ENCODE data around the gene OLA1. TPM values are rescaled to one million over a fixed set of nuclear protein-coding genes. Genes with fewer than 3 reads are reported as not detected.

The OLA1 gene
- total and polyA plus RNA-seq, 2 of the 13 experiments (the other 11 are each of a cell fraction or from before 2014, with no cell fraction given): 153 to 241 TPM

- no peaks in the 10 kb centered on the region for H3K4me1 ChIP-seq (ENCODE audit: insufficient read depth, low read length)
- in situ Hi-C loops (cut with HindIII; ENCODE audit: extremely low pct_ligation_motif_present, low pct_unique_long_range_greater_than_20kb) (no loop called here), intact Hi-C loops (cut with micrococcal nuclease; ENCODE audit: unreplicated experiment) (no loop called here)
- no peak overlapping the region for H2AFZ ChIP-seq (ENCODE audit: low read length)
- no peaks in the 10 kb centered on the region for H4K20me1 ChIP-seq (ENCODE audit: insufficient read depth, low read length)
- no peak overlapping the region for H3K27ac ChIP-seq (ENCODE audit: extremely low read length, insufficient read depth, low read length)
- H3K4me3 ChIP-seq (replicated peaks in 1 of 3; ENCODE audit: insufficient read depth in 1 of 3, low read depth in 2 of 3, low read length in 3 of 3): no peak overlapping the region
- CTCF ChIA-PET (ENCODE audit: low intra/inter-chr PET ratio, low total read pairs): no interaction called here
- POLR2A ChIA-PET: no interaction called here
- H3K27me3 ChIP-seq (ENCODE audit: control insufficient read depth in 1 of 2, insufficient read depth in 2 of 2, low read length in 2 of 2): peaks cover 0 to 36% of the 10 kb centered on the region in 2 experiments; a peak in 3 of 5 replicates
- no peaks in the 10 kb centered on the region for H3K36me3 ChIP-seq (replicated peaks in 1 of 2; ENCODE audit: control insufficient read depth in 1 of 2, insufficient read depth in 2 of 2, low read length in 2 of 2)
- ATAC-seq (no peak), FAIRE-seq (no peak), DNase-seq (ENCODE audit: low spot score) (no peak)
- no TSS peak for BruUV-seq (replicated peaks)
- H3K79me2 ChIP-seq (ENCODE audit: insufficient read depth, low read length): no peaks in the 10 kb centered on the region
- 32% methylated on average over 3 of the region's 3 CpGs for whole genome bisulfite sequencing (ENCODE audit: low lambda C conversion rate)
- H3K9me3 ChIP-seq (ENCODE audit: low read length): no peaks in the 10 kb centered on the region
- H3K4me2 ChIP-seq (ENCODE audit: low read depth, low read length): no peak overlapping the region
- no peak for TF ChIP-seq ZNF414 (CRISPR knock-in tag; IDR thresholded peaks at IDR 0.05)
- TF ChIP-seq HDAC2 (CRISPR knock-in tag; IDR thresholded peaks at IDR 0.05): no peak
- TF ChIP-seq SKIL (CRISPR knock-in tag; IDR thresholded peaks at IDR 0.05; ENCODE audit: borderline replicate concordance): no peak
- TF ChIP-seq, protein P1, sequence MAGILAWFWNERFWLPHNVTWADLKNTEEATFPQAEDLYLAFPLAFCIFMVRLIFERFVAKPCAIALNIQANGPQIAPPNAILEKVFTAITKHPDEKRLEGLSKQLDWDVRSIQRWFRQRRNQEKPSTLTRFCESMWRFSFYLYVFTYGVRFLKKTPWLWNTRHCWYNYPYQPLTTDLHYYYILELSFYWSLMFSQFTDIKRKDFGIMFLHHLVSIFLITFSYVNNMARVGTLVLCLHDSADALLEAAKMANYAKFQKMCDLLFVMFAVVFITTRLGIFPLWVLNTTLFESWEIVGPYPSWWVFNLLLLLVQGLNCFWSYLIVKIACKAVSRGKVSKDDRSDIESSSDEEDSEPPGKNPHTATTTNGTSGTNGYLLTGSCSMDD (CRISPR knock-in tag; IDR thresholded peaks at IDR 0.05): no peak
- no peak for TF ChIP-seq IRF2 (CRISPR knock-in tag; IDR thresholded peaks at IDR 0.05)
- no peak for TF ChIP-seq ATM (IDR thresholded peaks at IDR 0.05; ENCODE audit: borderline replicate concordance)
- TF ChIP-seq, protein P2, sequence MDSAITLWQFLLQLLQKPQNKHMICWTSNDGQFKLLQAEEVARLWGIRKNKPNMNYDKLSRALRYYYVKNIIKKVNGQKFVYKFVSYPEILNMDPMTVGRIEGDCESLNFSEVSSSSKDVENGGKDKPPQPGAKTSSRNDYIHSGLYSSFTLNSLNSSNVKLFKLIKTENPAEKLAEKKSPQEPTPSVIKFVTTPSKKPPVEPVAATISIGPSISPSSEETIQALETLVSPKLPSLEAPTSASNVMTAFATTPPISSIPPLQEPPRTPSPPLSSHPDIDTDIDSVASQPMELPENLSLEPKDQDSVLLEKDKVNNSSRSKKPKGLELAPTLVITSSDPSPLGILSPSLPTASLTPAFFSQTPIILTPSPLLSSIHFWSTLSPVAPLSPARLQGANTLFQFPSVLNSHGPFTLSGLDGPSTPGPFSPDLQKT (CRISPR knock-in tag; IDR thresholded peaks at IDR 0.05; ENCODE audit: borderline replicate concordance): no peak
- TF ChIP-seq MTA3 (CRISPR knock-in tag; IDR thresholded peaks at IDR 0.05): no peak
- TF ChIP-seq SAFB2 (CRISPR knock-in tag; IDR thresholded peaks at IDR 0.05; ENCODE audit: borderline replicate concordance, low read depth): no peak
- TF ChIP-seq, protein P3, sequence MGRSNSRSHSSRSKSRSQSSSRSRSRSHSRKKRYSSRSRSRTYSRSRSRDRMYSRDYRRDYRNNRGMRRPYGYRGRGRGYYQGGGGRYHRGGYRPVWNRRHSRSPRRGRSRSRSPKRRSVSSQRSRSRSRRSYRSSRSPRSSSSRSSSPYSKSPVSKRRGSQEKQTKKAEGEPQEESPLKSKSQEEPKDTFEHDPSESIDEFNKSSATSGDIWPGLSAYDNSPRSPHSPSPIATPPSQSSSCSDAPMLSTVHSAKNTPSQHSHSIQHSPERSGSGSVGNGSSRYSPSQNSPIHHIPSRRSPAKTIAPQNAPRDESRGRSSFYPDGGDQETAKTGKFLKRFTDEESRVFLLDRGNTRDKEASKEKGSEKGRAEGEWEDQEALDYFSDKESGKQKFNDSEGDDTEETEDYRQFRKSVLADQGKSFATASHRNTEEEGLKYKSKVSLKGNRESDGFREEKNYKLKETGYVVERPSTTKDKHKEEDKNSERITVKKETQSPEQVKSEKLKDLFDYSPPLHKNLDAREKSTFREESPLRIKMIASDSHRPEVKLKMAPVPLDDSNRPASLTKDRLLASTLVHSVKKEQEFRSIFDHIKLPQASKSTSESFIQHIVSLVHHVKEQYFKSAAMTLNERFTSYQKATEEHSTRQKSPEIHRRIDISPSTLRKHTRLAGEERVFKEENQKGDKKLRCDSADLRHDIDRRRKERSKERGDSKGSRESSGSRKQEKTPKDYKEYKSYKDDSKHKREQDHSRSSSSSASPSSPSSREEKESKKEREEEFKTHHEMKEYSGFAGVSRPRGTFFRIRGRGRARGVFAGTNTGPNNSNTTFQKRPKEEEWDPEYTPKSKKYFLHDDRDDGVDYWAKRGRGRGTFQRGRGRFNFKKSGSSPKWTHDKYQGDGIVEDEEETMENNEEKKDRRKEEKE (IDR thresholded peaks at IDR 0.05): no peak
- no peak for TF ChIP-seq GPN1 (CRISPR knock-in tag; IDR thresholded peaks at IDR 0.05; ENCODE audit: borderline replicate concordance)
- no peak for TF ChIP-seq PRMT3 (CRISPR knock-in tag; IDR thresholded peaks at IDR 0.05; ENCODE audit: borderline replicate concordance, low read depth)
- no peak for TF ChIP-seq TMF1 (CRISPR knock-in tag; IDR thresholded peaks at IDR 0.05; ENCODE audit: low read depth)
- TF ChIP-seq ZNF740 (CRISPR knock-in tag; IDR thresholded peaks at IDR 0.05): no peak
- no peak for TF ChIP-seq ZNF326 (CRISPR knock-in tag; IDR thresholded peaks at IDR 0.05; ENCODE audit: borderline replicate concordance)
- TF ChIP-seq NPAS2 (CRISPR knock-in tag; IDR thresholded peaks at IDR 0.05; ENCODE audit: borderline replicate concordance): no peak
- no peak for TF ChIP-seq ZNF816 (CRISPR knock-in tag; IDR thresholded peaks at IDR 0.05; ENCODE audit: borderline replicate concordance)
- TF ChIP-seq ZNF451 (CRISPR knock-in tag; IDR thresholded peaks at IDR 0.05): no peak
- no peak overlapping the region for H3K9ac ChIP-seq (ENCODE audit: insufficient read depth, low read depth, low read length)
These were observed 32.3 kb upstream of the OLA1 start for GRCh38 chr2:174280596-174280995.

All from HepG2 (cell line).